Gastroesophageal sphincter (tissue), 3 donors: ENCODE data around the gene BMP7.

Experiments
- EP300 ChIP-seq: sonication (generic); formaldehyde crosslinking; IDR thresholded peaks from one replicate; pipeline ENCODE4 v1.6.1; 2017; ENCODE audit warnings: antibody characterized with exemption, mild to moderate bottlenecking
- POLR2A ChIP-seq, 2 donors: fragments of 450-650 bp; IDR thresholded peaks; one replicate each; pipeline ENCODE4 v1.6.1; 2017; ENCODE audit warnings: antibody characterized with exemption in 2 of 2, mild to moderate bottlenecking in 2 of 2, moderate library complexity in 1 of 2
- POLR2AphosphoS5 ChIP-seq: sonication (generic); formaldehyde crosslinking; IDR thresholded peaks from one replicate; pipeline ENCODE4 v1.6.1; 2017; ENCODE audit warnings: antibody characterized with exemption
- TF ChIP-seq, protein P1 (sequence below), 4 experiments: fragments of 200-600 bp in 2 of 4; fragments of 450-650 bp in 2 of 4; sonication (generic) in 1 of 4; IDR thresholded peaks; one replicate each; pipeline ENCODE4 v1.5.1; 2017 to 2019; ENCODE audit warnings: antibody characterized with exemption in 4 of 4, mild to moderate bottlenecking in 2 of 4, moderate library complexity in 2 of 4

DNA sequence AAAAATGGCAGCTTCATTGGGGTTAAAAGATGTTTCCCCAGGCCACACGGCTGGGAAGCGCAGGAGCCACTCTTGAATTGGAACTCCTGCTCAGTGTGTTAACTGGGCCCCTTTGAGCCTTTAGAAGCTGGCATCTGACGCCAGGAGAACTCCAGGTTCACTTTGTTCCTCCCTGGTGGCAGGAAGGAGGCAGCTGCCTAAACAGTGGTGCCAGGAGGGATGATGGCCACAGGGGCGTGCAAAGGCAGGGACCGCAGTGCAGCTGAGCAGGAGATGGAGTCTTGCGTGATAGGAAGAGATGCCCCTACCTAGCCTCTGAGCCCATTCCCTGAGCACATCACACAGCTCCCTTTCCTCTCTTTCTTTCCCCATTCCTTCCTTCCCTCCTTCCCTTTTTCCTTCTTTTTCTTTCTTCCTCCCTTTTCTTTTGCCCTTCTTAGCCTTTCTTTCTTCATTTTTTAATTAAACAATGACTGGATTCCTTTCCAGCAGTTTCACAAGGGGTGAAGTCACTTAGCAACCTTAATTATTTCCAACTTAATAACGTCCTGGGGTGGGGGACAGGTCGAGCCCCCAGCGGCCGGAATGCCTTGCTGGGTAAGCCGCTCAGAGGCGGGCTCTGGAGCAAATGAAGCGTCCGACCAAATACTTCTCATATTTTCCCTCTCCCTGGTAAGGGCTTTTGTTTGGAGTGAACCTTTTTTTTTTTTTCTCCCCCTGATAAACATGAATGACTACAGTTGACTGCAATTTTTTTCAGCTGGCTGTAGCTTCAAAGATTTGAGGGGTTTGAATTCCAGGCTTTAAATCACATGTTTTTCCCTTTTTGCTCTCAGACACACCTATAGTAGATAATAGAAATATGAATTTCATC is 20.8 kb upstream of the BMP7 start:
- TF ChIP-seq, protein P1, sequence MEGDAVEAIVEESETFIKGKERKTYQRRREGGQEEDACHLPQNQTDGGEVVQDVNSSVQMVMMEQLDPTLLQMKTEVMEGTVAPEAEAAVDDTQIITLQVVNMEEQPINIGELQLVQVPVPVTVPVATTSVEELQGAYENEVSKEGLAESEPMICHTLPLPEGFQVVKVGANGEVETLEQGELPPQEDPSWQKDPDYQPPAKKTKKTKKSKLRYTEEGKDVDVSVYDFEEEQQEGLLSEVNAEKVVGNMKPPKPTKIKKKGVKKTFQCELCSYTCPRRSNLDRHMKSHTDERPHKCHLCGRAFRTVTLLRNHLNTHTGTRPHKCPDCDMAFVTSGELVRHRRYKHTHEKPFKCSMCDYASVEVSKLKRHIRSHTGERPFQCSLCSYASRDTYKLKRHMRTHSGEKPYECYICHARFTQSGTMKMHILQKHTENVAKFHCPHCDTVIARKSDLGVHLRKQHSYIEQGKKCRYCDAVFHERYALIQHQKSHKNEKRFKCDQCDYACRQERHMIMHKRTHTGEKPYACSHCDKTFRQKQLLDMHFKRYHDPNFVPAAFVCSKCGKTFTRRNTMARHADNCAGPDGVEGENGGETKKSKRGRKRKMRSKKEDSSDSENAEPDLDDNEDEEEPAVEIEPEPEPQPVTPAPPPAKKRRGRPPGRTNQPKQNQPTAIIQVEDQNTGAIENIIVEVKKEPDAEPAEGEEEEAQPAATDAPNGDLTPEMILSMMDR (IDR thresholded peaks at IDR 0.05): no peak
- TF ChIP-seq POLR2AphosphoS5: no peak
- no peak for TF ChIP-seq POLR2A (IDR thresholded peaks at IDR 0.05)
- no peak for TF ChIP-seq EP300
